ENCODE results near the gene DRAP1. TPM values are rescaled to one million over a fixed set of nuclear protein-coding genes. Genes with fewer than 3 reads are reported as not detected.

Gene DRAP1
- total and polyA plus RNA-seq, 9 of the 15 experiments (the other 6 are each of a cell fraction or from before 2014, with no cell fraction given): 9.6 to 200 (median 92.9) TPM

GRCh38 chr11:65947133-65947532, 27.9 kb downstream of the DRAP1 start (continued):
- no peak for TF ChIP-seq ZMIZ1 (IDR thresholded peaks at IDR 0.05; ENCODE audit: low read depth in 2 of 2, low read length in 2 of 2)
- TF ChIP-seq BCLAF1 (IDR thresholded peaks at IDR 0.05; ENCODE audit: borderline replicate concordance in 1 of 2, control insufficient read depth in 1 of 2, low read depth in 2 of 2, low read length in 1 of 2): no peak
- no peak for TF ChIP-seq STAG1 (CRISPR knock-in tag; IDR thresholded peaks at IDR 0.05; ENCODE audit: borderline replicate concordance)
- no peak for TF ChIP-seq NCOR1 (IDR thresholded peaks at IDR 0.05)
- no peak for TF ChIP-seq SMAD1 (IDR thresholded peaks at IDR 0.05; ENCODE audit: low read depth, low read length, partially characterized antibody)
- no peak for TF ChIP-seq SMAD4 (CRISPR knock-in tag; conservative IDR thresholded peaks at IDR 0.05)
- TF ChIP-seq ZNF830 (CRISPR knock-in tag; IDR thresholded peaks at IDR 0.05): no peak
- no peak for TF ChIP-seq KLF16 (IDR thresholded peaks at IDR 0.05)
